ENCODE data around the gene RIC8B.

The RIC8B gene

DNA sequence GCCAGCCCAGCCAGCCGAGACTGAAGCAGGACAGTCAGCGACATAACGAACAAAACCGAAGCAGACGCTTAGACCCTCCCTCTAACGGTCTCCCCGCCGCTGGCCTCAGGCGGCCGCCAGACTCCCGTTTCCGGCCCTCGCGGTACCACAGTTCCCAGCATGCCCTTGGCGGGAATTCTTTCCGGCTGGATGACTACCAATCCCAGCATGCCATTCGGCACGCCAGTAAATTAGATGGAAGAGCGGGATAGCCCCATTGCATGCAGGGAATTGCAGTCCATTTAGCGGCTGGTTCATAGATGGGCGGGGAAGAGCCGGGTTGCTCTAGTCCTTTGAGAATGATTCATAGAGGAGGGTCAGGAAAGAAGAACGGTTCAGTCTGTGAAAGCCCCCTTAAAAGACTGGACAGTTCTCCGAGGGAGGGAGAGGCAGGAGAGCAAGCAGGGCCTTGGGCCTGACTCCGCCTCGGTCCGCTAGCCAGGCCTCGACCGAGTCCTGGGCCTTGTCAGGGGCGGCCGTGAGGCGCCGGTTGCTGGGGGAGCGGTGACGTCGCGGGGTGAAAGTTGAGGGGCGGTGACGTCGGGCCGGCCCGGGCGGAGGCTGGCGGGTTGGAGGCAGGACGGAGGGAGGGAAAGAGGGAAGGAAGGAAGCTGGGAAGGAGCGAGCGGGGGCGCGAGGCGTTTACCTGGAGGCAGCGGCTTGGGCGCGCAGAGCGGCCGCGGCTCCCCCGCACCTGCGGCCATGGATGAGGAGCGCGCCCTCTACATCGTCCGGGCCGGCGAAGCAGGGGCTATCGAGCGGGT lies at the start of gene RIC8B:
TSS of gene RIC8B (plus strand) at position 678 of the 803 bp plus-strand sequence. CDS start at position 742, 64 bp downstream.
- peak; percentile 85 to 90 for DNase-seq

DNA sequence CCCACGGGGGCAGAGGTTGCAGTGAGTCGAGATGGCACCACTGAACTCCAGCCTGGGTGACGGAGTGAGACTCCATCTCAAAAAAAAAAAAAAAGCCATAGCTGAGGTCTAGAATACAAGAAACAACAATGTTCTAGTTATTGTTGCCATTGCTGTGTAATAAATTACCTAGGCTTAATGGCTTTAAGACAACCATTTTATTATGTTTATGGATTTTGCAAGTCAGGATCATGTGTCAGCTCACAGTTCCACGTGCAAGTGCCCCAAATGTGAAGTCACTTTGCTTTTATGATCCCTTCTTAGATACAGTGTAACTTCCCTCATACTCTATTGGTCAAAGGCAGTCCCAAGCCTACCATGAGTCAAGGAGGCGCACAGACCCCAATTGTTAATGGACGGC lies 49.5 kb upstream of the RIC8B start:
- DNase-seq, result no peak

- peak in 1 of 2 experiments; percentile 17 for DNase-seq
Measured at GRCh38 chr12:106726603-106727202, 47.8 kb upstream of the RIC8B start.

GRCh38 chr12:106729611-106730010 lies 44.9 kb upstream of the RIC8B start:
- no peak for DNase-seq

DNA sequence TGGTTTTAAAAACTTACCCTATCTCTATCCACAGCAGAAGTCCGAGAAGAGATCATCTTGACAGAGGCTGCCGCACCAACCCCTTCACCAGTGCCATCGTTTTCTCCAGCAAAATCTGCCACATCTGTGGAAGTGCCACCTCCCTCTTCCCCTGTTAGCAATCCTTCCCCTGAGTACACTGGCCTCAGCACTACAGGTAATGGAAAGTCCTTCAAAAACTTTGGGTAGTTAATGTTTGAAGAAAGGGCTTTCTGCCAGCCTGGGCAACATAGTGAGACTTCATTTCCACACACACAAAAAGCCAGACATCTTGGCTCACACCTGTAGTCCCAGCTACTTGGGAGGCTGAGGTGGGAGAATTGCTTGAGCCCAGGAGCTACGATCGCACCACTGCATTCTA lies 41.6 kb upstream of the RIC8B start:
- DNase-seq, result no peak

DNA sequence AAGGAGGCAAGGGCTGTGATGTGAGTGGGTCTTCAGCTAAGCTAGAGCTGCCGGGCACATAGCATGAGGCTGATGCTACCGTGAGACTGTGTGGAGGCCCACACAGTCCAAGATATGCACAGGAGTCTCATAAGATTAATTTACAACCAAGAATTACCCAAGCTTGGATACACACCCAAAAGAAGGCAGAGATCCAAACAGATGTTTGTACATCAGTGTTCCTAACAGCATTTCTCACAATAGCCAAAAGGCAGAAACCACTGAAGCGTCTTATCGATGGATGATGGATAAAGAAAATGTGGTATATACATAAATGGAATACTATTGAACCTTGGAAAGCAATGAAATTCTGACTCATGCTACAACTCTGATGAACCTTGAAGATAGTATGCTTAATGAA lies 40.8 kb upstream of the RIC8B start:
- DNase-seq, result no peak

DNA sequence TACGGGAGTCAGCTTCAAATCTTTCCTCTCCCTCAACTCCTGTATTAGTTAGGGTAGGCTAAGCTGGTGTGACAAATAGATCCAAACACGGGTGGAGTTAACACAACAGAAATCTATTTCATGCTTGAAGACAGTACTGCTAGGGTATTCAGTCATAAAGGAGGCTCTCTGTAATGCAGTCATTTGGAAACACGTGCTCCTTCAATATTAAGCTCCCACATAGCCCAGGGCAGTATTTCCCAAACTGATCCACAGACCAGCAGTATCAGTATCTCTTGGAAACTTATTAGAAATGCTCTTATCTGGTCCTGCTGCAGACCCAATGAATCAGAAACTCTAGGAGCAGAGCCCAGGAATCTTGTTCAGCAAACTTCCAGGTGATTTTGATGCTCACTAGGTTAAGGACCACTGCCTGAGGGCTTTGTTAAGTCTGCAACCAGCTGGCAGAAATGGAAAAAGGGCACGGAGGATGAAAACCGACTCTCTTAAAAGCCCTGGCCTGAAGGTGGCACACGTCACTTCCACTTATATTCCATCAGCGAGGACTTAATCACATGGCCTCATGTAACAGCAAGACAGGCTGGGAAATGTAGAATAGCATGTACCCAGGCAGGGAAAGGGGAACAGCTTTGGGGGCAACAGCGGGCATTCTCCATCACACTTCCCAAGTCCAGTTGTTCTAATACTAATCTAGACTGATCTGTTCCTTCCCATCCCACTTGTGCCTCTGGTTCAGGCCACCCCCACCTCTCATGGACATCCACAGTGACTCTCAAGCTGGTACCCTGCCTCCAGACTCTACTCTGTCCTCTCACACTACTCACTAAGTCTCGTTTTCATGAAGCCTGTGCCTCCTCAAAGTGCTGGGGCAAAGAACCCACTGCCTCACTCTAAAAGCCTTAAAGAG lies 38.2 kb upstream of the RIC8B start:
- DNase-seq, result peak in 1 of 2 experiments; percentile 7

DNA sequence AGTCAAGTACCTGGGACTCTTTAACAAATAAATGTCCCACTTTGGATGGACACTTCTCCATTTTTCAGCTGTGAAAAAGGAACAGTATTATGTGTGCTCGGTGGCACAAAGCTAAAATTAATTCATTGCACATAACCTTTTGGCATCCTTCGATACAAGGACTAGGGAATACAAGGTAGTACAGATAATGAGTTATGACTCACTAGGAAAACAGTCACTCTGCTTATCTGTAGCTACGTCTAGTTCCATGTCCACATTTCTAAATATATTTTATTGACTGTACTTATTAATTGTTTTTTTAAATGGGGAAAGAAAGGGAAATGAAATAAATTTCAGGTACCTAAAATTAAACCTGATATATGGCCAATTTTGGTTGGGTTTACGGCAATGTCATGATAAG lies 35.2 kb upstream of the RIC8B start:
- no peak for DNase-seq

GRCh38 chr12:106739815-106740530 lies 34.5 kb upstream of the RIC8B start:
- no peak for DNase-seq

DNA sequence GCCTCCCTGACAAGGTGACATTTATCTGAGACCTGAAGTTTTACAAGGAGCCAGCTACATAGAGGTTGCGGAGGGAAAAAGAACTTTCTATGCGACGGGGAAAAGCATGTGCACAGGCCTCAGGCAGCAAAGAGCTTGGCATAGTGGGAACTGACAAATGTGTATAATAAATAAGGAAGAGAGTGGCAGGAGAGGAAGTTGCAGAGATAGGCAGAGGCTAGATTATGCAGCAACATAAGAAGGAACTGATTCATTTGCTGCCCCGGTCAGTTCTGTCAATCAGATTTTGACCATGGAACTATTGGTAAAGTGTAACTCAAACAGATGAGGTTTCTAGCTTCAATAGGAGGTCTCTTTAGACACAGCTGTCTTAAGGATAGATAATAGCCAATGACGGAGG lies 33.7 kb upstream of the RIC8B start:
- DNase-seq, result no peak

DNA sequence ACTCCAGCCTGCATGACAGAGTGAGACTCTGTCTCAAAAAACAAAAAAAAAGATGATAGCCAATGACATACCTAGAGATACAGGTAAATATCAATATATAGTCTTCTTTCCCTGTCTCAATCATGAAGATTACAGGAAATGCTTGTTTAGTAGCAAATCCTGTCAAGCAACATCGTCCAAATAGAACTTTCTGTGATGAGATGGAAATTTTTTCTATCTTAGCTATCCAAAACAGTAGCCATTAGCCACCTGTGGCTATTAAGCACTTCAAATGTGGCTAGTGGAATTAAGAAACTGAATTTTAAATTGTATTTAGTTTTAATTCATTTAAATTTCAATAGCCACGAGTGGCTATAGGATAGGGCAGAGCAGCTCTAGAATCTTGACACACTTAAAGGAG lies 33.2 kb upstream of the RIC8B start:
- no peak for DNase-seq

- DNase-seq, result no peak
Measured at GRCh38 chr12:106743270-106743988, 31.1 kb upstream of the RIC8B start.

GRCh38 chr12:106744600-106744999 lies 29.9 kb upstream of the RIC8B start:
- DNase-seq, result no peak

DNA sequence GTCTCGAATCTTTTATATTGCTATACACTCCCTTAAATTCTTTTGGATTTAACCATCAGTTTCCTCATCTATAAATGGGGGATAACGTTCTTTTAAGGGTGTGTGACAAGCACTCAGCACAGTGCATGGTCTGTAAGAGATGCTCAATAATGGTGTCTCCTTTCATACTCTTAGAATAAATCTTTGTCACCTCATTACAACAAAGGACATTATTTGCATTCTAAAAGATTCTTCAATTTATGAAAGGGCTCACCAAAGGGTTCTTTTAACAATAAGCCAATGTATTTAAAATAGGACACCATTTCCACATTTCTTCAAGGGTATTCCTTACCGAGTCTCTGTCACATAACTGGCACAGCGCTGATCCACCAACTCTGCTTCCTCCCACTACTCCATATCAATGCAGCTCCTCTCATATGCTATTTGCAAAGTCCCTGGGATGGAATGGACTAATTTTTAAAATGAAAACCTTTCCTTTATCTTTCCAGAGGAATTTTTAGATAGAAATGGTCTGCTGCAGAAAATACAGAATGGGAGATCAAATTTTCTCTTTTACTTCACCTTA lies 29.2 kb upstream of the RIC8B start:
- DNase-seq, result no peak

DNA sequence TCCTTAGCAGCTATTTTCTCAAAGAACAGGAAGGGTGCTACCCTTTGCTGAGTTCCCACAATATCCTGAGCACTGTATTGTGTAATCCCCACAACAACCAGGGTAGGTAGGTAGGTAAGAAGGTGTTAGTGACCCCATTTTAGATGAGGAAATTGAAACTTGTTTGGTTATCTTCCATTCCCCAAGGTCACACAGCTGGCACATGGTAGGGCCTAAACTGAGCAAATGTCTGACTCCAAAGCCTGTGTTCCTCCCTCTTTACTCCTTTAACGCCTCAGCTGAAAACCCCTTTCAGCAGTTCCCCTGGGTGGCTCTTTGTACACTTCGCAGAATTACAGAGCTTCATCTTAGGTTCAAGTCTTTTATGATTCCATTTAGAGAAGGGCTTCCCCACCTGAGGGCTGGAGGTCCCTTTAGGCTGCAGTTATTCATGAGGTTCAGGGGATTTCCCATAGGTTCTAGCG lies 26.5 kb upstream of the RIC8B start:
- no peak for DNase-seq

GRCh38 chr12:106750524-106750923 lies 24.0 kb upstream of the RIC8B start:
- DNase-seq, result no peak

GRCh38 chr12:106753526-106753925 lies 21.0 kb upstream of the RIC8B start:
- peak; percentile 53 to 61 for DNase-seq

DNA sequence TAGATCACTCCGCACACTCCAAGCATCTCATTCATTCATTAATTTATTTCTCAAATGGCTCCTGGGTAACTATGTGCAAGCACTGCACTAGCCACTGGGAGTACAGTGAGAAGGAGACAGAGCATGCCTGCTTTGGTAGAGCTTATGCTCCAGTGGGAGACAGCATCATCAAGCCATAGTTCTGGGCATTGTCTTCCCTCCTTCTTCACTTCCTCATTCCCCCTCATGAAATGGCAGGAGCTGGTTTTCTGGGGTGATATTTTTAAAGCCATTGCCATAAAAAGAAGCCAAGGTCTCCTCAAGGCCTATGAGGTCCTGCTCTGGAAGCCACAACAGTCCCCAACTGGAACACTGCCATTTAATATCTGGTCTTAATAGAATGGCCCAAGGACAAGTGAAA lies 20.2 kb upstream of the RIC8B start:
- no peak for DNase-seq

DNA sequence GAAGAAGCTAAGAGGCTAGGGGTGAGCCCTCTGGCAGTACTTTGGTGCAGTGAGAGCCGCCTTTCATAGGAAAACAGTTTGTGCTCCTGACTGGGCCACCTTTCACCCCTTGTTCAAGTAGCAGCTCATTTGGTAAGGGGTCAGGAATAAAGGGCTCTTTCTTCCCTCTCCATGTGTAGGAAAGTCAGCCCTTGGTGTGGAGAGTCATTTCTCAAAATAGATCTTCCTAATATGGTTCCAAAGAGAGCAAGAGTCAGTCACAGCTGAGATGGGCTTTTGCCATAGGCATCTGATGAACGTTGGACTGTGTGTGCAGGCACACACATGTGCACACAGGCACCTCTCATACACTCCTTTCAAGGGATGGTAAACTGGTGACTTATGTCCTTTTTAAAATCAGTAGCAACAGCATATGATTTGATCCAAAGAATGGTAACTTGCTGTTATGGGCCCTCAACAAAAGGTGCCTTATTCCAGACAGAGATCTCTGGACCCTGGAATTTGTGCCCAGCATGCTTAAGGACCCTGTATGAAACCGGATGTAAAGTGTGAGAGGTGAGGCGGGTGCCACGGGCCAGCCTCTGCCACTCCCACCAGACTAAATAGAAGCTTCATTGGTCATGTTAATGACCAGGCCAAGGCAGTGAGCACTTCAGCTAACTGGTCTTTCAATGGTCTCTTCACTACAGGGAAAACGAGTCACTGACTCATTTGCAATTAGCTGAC lies 16.7 kb upstream of the RIC8B start:
- DNase-seq, result no peak

- no peak for DNase-seq
Measured at GRCh38 chr12:106758349-106759110, 16.0 kb upstream of the RIC8B start.

All from activated CD4-positive, alpha-beta T cell treated with anti-CD3 and anti-CD28 coated beads, Interleukin-2, amount 50 U/mL, for 48 hours (primary cell).